IPS-18a (cell line): Measurements from ENCODE around the gene PSEN2.

ENCODE experiments used
- H3K27ac ChIP-seq: one replicate; pipeline ENCODE4 v1.5.1; 2013; ENCODE audit warnings: low read length
- H3K27me3 ChIP-seq: one replicate; pipeline ENCODE4 v1.6.1; 2013; ENCODE audit warnings: mild to moderate bottlenecking, low read length; ENCODE audit not compliant: control insufficient read depth, insufficient read depth
- H3K36me3 ChIP-seq: one replicate; pipeline ENCODE4 v1.6.1; 2013; ENCODE audit warnings: low read depth, low read length; ENCODE audit not compliant: control insufficient read depth
- H3K4me1 ChIP-seq: one replicate; pipeline ENCODE4 v1.6.1; 2013; ENCODE audit warnings: low read depth, low read length; ENCODE audit not compliant: control insufficient read depth
- H3K4me3 ChIP-seq: one replicate; pipeline ENCODE4 v1.5.1; 2013; ENCODE audit warnings: low read length
- H3K9ac ChIP-seq: one replicate; pipeline ENCODE4 v1.6.1; 2013; ENCODE audit warnings: mild to moderate bottlenecking, low read length, moderate library complexity
- H3K9me3 ChIP-seq: one replicate; pipeline ENCODE4 v1.6.1; 2013; ENCODE audit warnings: low read depth, low read length; ENCODE audit not compliant: control insufficient read depth

PSEN2 gene

DNA sequence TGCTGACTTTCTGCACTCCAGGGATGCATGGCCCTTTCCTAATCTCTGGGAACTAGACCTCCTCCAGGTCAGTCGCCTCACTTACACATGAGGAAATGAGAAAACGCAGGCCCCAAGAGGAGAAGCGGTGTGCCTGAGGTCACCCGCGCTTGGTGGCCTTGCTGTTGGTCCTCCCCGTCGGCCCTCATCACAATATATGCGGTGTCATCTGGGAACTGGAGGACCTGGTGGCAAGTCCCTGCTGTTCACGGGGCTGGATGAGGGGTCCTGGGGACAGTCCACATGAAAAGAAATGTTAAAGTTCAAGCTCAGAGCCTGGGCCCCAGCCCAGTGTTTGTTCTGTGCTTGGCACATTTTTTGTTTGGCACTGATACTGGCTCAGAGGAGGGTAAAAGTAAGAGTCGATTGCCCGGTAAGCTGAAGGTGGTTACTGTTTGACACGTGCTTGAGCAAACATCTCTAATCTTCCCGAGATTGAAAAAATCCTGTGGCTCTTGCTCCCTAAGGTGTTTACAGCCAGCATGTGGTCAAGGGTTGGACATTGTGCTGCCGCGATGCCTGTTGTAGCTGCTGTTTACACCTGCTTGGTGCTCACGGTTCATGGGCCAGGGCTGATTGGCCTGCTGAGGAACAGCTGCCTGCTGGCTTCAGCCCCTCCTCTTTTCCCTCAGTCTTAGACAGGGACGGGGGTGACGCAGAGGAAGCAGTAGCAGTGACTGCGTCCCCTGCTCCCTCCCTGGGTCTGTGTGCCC, 74.9 kb downstream of the PSEN2 start:
- H3K27me3 ChIP-seq, result peaks cover 7% of the 10 kb centered on the region
- peaks cover 16% of the 10 kb centered on the region for H3K4me1 ChIP-seq
- no peaks in the 10 kb centered on the region for H3K36me3 ChIP-seq
- H3K9ac ChIP-seq, result no peak overlapping the region
- H3K27ac ChIP-seq, result no peak overlapping the region
- no peaks in the 10 kb centered on the region for H3K9me3 ChIP-seq
- no peak overlapping the region for H3K4me3 ChIP-seq
